Osteocyte (in vitro differentiated cells): Measurements from ENCODE around the gene MYO3B. TPM values are rescaled to one million over a fixed set of nuclear protein-coding genes. Genes with fewer than 3 reads are reported as not detected.
"Not testable (repeated sequence)": the region's sequence is repeated elsewhere in the genome, so short reads cannot be mapped to it uniquely, and the experiment has no call there.

ENCODE experiments used
- DNase-seq: peaks from one replicate; pipeline ENCODE4 v3.0.0; 2021; ENCODE audit warnings: mixed read lengths; ENCODE audit not compliant: unreplicated experiment; ENCODE audit errors: extremely low spot score
- H3K27ac Mint-ChIP-seq: one replicate; pipeline ENCODE4 v1.8.0; 2021; ENCODE audit warnings: mild to moderate bottlenecking, mixed read lengths; ENCODE audit not compliant: unreplicated experiment
- H3K27me3 Mint-ChIP-seq: one replicate; pipeline ENCODE4 v1.8.0; 2021; ENCODE audit warnings: mixed read lengths; ENCODE audit not compliant: unreplicated experiment
- H3K36me3 Mint-ChIP-seq: one replicate; pipeline ENCODE4 v1.8.0; 2021; ENCODE audit warnings: mixed read lengths; ENCODE audit not compliant: unreplicated experiment
- H3K4me1 Mint-ChIP-seq: one replicate; pipeline ENCODE4 v1.8.0; 2021; ENCODE audit warnings: mixed read lengths; ENCODE audit not compliant: unreplicated experiment
- H3K4me3 Mint-ChIP-seq: one replicate; pipeline ENCODE4 v1.8.0; 2021; ENCODE audit warnings: mild to moderate bottlenecking, moderate library complexity, mixed read lengths; ENCODE audit not compliant: unreplicated experiment
- H3K9me3 Mint-ChIP-seq: one replicate; pipeline ENCODE4 v1.8.0; 2021; ENCODE audit warnings: mixed read lengths; ENCODE audit not compliant: unreplicated experiment
- total RNA-seq: library from RNA; stranded (reverse); gene quantifications from 2 replicates; pipeline ENCODE4 v1.2.1, GENCODE V29; 2021
- TF ChIP-seq, protein P1 (sequence below): fragments of 200-600 bp; sonication (generic); IDR thresholded peaks from 2 replicates; pipeline ENCODE4 v1.5.0; 2021; ENCODE audit warnings: antibody characterized with exemption, mild to moderate bottlenecking, moderate library complexity

The MYO3B gene
- total RNA-seq, 1 donor from 2014 or later, result not detected

DNA sequence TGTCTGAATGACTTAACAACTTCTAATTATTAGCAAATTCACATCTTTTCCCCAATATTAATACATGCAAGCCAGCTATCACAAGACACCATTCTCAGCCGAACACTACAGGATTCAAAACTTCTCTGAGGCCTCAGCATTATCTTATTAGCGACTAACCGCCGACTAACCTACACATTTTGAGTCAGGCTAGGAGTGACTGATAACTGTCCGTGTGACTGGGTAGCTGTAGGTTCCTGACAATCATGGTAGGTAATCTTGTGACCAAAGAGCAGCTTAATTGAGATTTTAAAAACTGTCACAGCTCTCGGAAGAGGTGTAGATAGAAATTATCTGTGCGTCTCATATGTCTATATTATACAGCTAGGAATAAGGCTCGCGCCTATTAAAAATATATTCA is 493.1 kb downstream of the MYO3B start:
- Mint-ChIP-seq H3K36me3 (no peaks in the 10 kb centered on the region), H3K4me1 (no peaks in the 10 kb centered on the region), H3K27ac (no peak overlapping the region), H3K27me3 (peaks cover 10% of the 10 kb centered on the region), H3K9me3 (no peaks in the 10 kb centered on the region), H3K4me3 (no peak overlapping the region)
- DNase-seq, result no peak
- TF ChIP-seq, protein P1, sequence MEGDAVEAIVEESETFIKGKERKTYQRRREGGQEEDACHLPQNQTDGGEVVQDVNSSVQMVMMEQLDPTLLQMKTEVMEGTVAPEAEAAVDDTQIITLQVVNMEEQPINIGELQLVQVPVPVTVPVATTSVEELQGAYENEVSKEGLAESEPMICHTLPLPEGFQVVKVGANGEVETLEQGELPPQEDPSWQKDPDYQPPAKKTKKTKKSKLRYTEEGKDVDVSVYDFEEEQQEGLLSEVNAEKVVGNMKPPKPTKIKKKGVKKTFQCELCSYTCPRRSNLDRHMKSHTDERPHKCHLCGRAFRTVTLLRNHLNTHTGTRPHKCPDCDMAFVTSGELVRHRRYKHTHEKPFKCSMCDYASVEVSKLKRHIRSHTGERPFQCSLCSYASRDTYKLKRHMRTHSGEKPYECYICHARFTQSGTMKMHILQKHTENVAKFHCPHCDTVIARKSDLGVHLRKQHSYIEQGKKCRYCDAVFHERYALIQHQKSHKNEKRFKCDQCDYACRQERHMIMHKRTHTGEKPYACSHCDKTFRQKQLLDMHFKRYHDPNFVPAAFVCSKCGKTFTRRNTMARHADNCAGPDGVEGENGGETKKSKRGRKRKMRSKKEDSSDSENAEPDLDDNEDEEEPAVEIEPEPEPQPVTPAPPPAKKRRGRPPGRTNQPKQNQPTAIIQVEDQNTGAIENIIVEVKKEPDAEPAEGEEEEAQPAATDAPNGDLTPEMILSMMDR, result no peak

DNA sequence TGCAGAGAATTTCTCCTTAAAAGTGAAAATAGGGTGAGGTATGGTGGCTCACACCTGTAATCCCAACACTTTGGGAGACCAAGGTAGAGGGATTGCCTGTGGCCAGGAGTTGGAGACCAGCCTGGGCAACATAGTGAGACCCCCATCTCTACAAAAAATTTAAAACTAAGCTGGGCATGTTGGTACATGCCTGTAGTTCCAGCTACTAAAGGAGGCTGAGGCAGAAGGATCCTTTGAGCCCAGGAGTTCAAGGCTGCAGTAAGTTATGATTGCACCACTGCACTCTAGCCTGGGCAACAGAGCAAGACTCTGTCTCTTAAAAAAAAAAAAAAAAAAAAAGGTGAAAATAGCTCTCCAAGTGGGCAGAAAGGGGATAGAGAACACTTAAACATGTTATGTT is 496.3 kb downstream of the MYO3B start:
- not testable (repeated sequence) for H3K4me1 Mint-ChIP-seq, H3K9me3 Mint-ChIP-seq, H3K4me3 Mint-ChIP-seq, DNase-seq, H3K27ac Mint-ChIP-seq, H3K36me3 Mint-ChIP-seq
- peaks cover 10% of the 10 kb centered on the region for H3K27me3 Mint-ChIP-seq

DNA sequence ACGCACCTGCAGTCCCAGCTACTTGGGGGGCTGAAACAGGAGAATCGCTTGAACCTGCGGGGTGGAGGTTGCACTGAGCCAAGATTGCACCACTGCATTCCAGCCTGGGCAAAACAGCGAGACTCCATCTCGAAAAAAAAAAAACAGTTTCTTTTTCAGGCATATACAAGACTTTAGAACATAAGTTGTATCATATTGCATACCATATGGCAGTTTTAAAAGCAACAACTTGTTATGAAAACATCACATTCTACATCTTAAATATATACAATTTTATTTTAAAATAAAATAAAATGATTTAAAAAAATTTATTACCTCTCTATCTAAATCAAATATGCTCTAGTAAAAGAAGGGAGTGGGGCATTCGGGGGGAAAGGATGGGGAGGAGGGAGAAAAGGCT is 497.8 kb downstream of the MYO3B start:
- Mint-ChIP-seq H3K4me3 (no peak overlapping the region), H3K4me1 (no peaks in the 10 kb centered on the region), H3K36me3 (no peaks in the 10 kb centered on the region), H3K9me3 (no peaks in the 10 kb centered on the region), H3K27ac (no peak overlapping the region), H3K27me3 (peaks cover 13% of the 10 kb centered on the region)
- TF ChIP-seq, protein P1, result no peak
- DNase-seq, result no peak

DNA sequence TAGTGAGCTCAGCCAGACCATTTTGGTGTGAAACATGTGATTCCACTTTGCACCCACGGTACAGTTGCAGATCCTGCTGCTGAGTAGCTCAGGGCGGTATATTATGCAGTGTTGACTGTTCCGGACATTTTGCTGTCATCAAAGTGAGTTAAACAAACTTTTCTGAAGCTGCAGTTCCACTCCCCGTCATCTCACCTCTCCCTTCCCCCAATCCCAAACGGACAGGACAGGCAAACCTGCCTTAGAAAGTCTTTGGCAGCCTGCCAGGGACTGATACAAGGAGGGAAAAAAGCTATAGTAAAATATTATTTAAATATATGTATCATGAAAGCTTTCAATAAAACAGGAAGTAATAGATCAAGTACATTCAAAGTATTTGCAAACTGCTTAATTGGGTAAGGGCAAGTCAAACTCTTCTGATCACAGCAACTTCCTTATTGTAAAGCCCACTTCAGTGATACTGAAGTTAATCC is 501.7 kb downstream of the MYO3B start:
- Mint-ChIP-seq H3K36me3 (no peaks in the 10 kb centered on the region), H3K27me3 (peaks cover 18% of the 10 kb centered on the region), H3K27ac (no peak overlapping the region), H3K4me3 (no peak overlapping the region), H3K9me3 (no peaks in the 10 kb centered on the region), H3K4me1 (no peaks in the 10 kb centered on the region)
- TF ChIP-seq, protein P1, result no peak
- DNase-seq, result no peak

DNA sequence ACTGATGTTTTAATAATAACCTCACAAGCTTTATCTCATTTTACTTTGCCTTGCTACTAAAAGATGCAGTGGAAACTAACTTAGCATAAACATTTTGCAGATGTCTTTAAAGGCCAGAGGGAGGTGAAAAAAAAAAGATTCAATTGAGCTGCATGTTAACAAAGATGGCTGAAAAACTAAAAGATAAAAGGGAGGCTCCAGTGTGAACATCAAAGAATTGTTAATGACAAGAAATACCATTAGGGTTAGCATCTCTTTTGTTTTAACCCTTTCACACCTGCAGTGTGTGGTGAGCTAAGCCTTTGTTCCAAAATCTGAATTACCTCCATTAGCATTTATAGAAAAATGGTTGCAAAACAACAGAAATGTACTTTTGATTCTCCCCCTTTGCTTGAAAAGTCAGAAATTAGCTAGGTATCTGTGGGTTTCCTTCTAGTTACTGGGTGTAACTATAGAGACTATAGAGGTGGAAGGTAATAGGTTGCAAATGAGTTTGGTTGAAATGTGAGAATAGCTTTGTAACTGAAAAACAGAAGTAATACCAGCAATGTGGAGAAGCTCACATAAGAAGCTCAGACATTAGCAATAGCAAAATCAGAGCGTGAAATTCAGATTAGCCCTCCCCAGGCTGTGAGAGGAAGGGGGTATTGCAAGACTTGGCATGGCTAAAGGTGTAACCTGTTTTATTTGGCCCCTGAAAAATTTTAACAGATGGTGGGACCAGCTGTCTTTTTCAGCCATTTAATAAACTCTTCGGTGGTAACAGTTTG is 502.4 kb downstream of the MYO3B start:
- Mint-ChIP-seq H3K27ac (no peak overlapping the region), H3K9me3 (no peaks in the 10 kb centered on the region), H3K27me3 (peaks cover 18% of the 10 kb centered on the region), H3K4me3 (no peak overlapping the region), H3K4me1 (no peaks in the 10 kb centered on the region), H3K36me3 (no peaks in the 10 kb centered on the region)
- DNase-seq, result no peak
- TF ChIP-seq, protein P1, result no peak
